Trophoblast cell (in vitro differentiated cells and primary cell): ENCODE data around the gene PER1.
A peak's percentile ranks its signal among the peaks of the same experiment; 100 is the strongest.

Experiments
- DNase-seq, 2 donors: peaks; one replicate each; pipeline ENCODE4 v3.0.0-alpha.2; 2016
- H2AFZ ChIP-seq: 2 replicates; pipeline ENCODE4 v1.6.1; 2013; ENCODE audit warnings: low read length, moderate library complexity, mild to moderate bottlenecking; ENCODE audit not compliant: insufficient read depth, poor library complexity
- H2AK5ac ChIP-seq: 2 replicates; pipeline ENCODE4 v1.6.1; 2013; ENCODE audit warnings: mild to moderate bottlenecking, low read length
- H2BK120ac ChIP-seq: 2 replicates; pipeline ENCODE4 v1.6.1; 2013; ENCODE audit warnings: low read length, mild to moderate bottlenecking, moderate library complexity; ENCODE audit not compliant: insufficient read depth, poor library complexity
- H2BK12ac ChIP-seq: 2 replicates; pipeline ENCODE4 v1.6.1; 2013; ENCODE audit warnings: mild to moderate bottlenecking, low read length, moderate library complexity
- H2BK5ac ChIP-seq: 2 replicates; pipeline ENCODE4 v1.6.1; 2013; ENCODE audit warnings: low read length, low read depth, moderate library complexity, mild to moderate bottlenecking; ENCODE audit not compliant: poor library complexity
- H3K14ac ChIP-seq: 2 replicates; pipeline ENCODE4 v1.6.1; 2013; ENCODE audit warnings: mild to moderate bottlenecking, low read length
- H3K18ac ChIP-seq: 2 replicates; pipeline ENCODE4 v1.6.1; 2013; ENCODE audit warnings: mild to moderate bottlenecking, low read length
- H3K23ac ChIP-seq: 2 replicates; pipeline ENCODE4 v1.6.1; 2013; ENCODE audit warnings: low read length
- H3K27ac ChIP-seq: 2 replicates; pipeline ENCODE4 v1.5.1; 2013; ENCODE audit warnings: low read depth, mild to moderate bottlenecking, inconsistent platforms, low read length, moderate library complexity
- H3K27me3 ChIP-seq: 2 replicates; pipeline ENCODE4 v1.6.1; 2013; ENCODE audit warnings: inconsistent platforms, mild to moderate bottlenecking, low read length, moderate library complexity; ENCODE audit not compliant: insufficient read depth
- H3K36me3 ChIP-seq, 2 experiments: 1 replicate in 1 of 2; 2 replicates in 1 of 2; pipeline ENCODE4 v1.6.1; 2013; ENCODE audit warnings: low read length in 2 of 2, mild to moderate bottlenecking in 2 of 2, moderate library complexity in 1 of 2; ENCODE audit not compliant: insufficient read depth in 2 of 2, control insufficient read depth in 1 of 2
- H3K4ac ChIP-seq: 2 replicates; pipeline ENCODE4 v1.6.1; 2013; ENCODE audit warnings: low read depth, mild to moderate bottlenecking, low read length, moderate library complexity
- H3K4me1 ChIP-seq, 2 experiments: 1 replicate in 1 of 2; 2 replicates in 1 of 2; pipeline ENCODE4 v1.6.1; 2013; ENCODE audit warnings: low read length in 2 of 2, mild to moderate bottlenecking in 2 of 2, moderate library complexity in 1 of 2; ENCODE audit not compliant: insufficient read depth in 2 of 2, control insufficient read depth in 1 of 2
- H3K4me2 ChIP-seq: 2 replicates; pipeline ENCODE4 v1.6.1; 2013; ENCODE audit warnings: inconsistent platforms, mild to moderate bottlenecking, low read length, moderate library complexity
- H3K4me3 ChIP-seq: 2 replicates; pipeline ENCODE4 v1.5.1; 2013; ENCODE audit warnings: mild to moderate bottlenecking, low read depth, low read length, inconsistent platforms
- H3K79me1 ChIP-seq: one replicate; pipeline ENCODE4 v1.6.1; 2013; ENCODE audit warnings: low read length
- H3K79me2 ChIP-seq: 2 replicates; pipeline ENCODE4 v1.6.1; 2013; ENCODE audit warnings: low read length, mild to moderate bottlenecking; ENCODE audit not compliant: control insufficient read depth, insufficient read depth, poor library complexity
- H3K9ac ChIP-seq: 2 replicates; pipeline ENCODE4 v1.6.1; 2013; ENCODE audit warnings: mild to moderate bottlenecking, low read length
- H3K9me3 ChIP-seq: 2 replicates; pipeline ENCODE4 v1.6.1; 2013; ENCODE audit warnings: low read depth, mild to moderate bottlenecking, control low read depth, inconsistent platforms, low read length; ENCODE audit not compliant: insufficient read depth
- H4K12ac ChIP-seq: 2 replicates; pipeline ENCODE4 v1.6.1; 2013; ENCODE audit warnings: low read depth, mild to moderate bottlenecking, low read length, moderate library complexity
- H4K8ac ChIP-seq: 2 replicates; pipeline ENCODE4 v1.6.1; 2013; ENCODE audit warnings: low read depth, mild to moderate bottlenecking, low read length, moderate library complexity
- H4K91ac ChIP-seq: one replicate; pipeline ENCODE4 v1.6.1; 2013; ENCODE audit warnings: low read depth, mild to moderate bottlenecking, low read length, moderate library complexity
- WGBS: extraction: QIAGEN DNeasy Blood & Tissue Kit; methylation state at CpG from one replicate; pipeline ENCODE4 v1.1.7; 2013; ENCODE audit warnings: missing lambda C conversion rate; ENCODE audit not compliant: insufficient read length, insufficient coverage; ENCODE audit errors: extremely low coverage; 5-methylcytosine and 5-hydroxymethylcytosine counted together

The PER1 gene

GRCh38 chr17:8189041-8189710 lies 37.0 kb upstream of the PER1 start:
- H2AK5ac ChIP-seq = no peak overlapping the region
- WGBS = no CpG with 5 or more reads among the region's 67 CpGs

GRCh38 chr17:8188263-8188839 lies 36.1 kb upstream of the PER1 start:
- no peak overlapping the region for H2BK5ac ChIP-seq
- no peaks in the 10 kb centered on the region for H3K27me3 ChIP-seq
- H2BK12ac ChIP-seq = no peak overlapping the region
- H3K14ac ChIP-seq = no peak overlapping the region
- H3K79me1 ChIP-seq = peaks cover 9% of the 10 kb centered on the region
- DNase-seq = no peak
- H4K8ac ChIP-seq = no peak overlapping the region
- H2AFZ ChIP-seq = no peak overlapping the region
- peaks cover 20 to 24% of the 10 kb centered on the region in 2 experiments for H3K4me1 ChIP-seq
- H3K4me2 ChIP-seq = peak overlapping the region; percentile 82
- no peak overlapping the region for H4K12ac ChIP-seq
- H3K4ac ChIP-seq = no peak overlapping the region
- no peak overlapping the region for H3K9ac ChIP-seq
- H3K27ac ChIP-seq = peak overlapping the region; percentile 24
- no peak overlapping the region for H4K91ac ChIP-seq
- no peak overlapping the region for H3K23ac ChIP-seq
- no peak overlapping the region for H2BK120ac ChIP-seq
- peaks cover 3% of the 10 kb centered on the region for H3K79me2 ChIP-seq
- H3K9me3 ChIP-seq = peaks cover 2% of the 10 kb centered on the region
- WGBS = no CpG with 5 or more reads among the region's 12 CpGs
- no peak overlapping the region for H2AK5ac ChIP-seq
- H3K4me3 ChIP-seq = peak overlapping the region; percentile 21
- H3K18ac ChIP-seq = no peak overlapping the region
- H3K36me3 ChIP-seq = no peaks in the 10 kb centered on the region

More at GRCh38 chr17:8189041-8189710, 37.0 kb upstream of the PER1 start:
- H3K36me3 ChIP-seq = no peaks in the 10 kb centered on the region
- peak overlapping the region; percentile 56 for H2AFZ ChIP-seq
- peak overlapping the region; percentile 80 for H3K4me3 ChIP-seq
- H3K79me1 ChIP-seq = peaks cover 9% of the 10 kb centered on the region
- peak overlapping the region; percentile 8 for H4K8ac ChIP-seq
- no peak overlapping the region for H2BK5ac ChIP-seq
- no peak overlapping the region for H2BK12ac ChIP-seq
- H3K4ac ChIP-seq = peak overlapping the region; percentile 7
- peaks cover 3% of the 10 kb centered on the region for H3K79me2 ChIP-seq
- peak overlapping the region; percentile 79 for H3K14ac ChIP-seq
- H3K23ac ChIP-seq = no peak overlapping the region
- H4K91ac ChIP-seq = peak overlapping the region; percentile 65
- H2BK120ac ChIP-seq = no peak overlapping the region
- H3K9me3 ChIP-seq = no peaks in the 10 kb centered on the region
- peak overlapping the region; percentile 81 for H3K18ac ChIP-seq
- peak overlapping the region; percentile 60 for H3K9ac ChIP-seq
- H3K27me3 ChIP-seq = no peaks in the 10 kb centered on the region
- no peak overlapping the region for H3K27ac ChIP-seq
- H3K4me2 ChIP-seq = peak overlapping the region; percentile 82
- H3K4me1 ChIP-seq = peaks cover 20 to 24% of the 10 kb centered on the region in 2 experiments
- peak in 1 of 2 donors; percentile 34 for DNase-seq
- no peak overlapping the region for H4K12ac ChIP-seq

- Histone ChIP-seq H2AK5ac (no peak overlapping the region), H4K12ac (no peak overlapping the region), H3K27ac (peak overlapping the region; percentile 26), H3K23ac (no peak overlapping the region), H3K9me3 (peaks cover 2% of the 10 kb centered on the region), H3K14ac (no peak overlapping the region), H3K4me3 (peak overlapping the region; percentile 71), H3K4me1 (peaks cover 20 to 23% of the 10 kb centered on the region in 2 experiments), H4K8ac (no peak overlapping the region), H3K79me2 (peaks cover 3% of the 10 kb centered on the region), H3K79me1 (peaks cover 9% of the 10 kb centered on the region), H3K27me3 (no peaks in the 10 kb centered on the region), H3K4ac (no peak overlapping the region), H3K36me3 (no peaks in the 10 kb centered on the region), H3K18ac (no peak overlapping the region), H2AFZ (no peak overlapping the region), H2BK12ac (no peak overlapping the region), H2BK120ac (no peak overlapping the region), H3K9ac (no peak overlapping the region), H4K91ac (no peak overlapping the region), H2BK5ac (no peak overlapping the region), H3K4me2 (peak overlapping the region; percentile 82)
- DNase-seq = peak; percentile 98 to 100
- WGBS = no CpG with 5 or more reads among the region's 25 CpGs
Measured at GRCh38 chr17:8187517-8188262, 35.5 kb upstream of the PER1 start.

- no peak overlapping the region for H3K4ac ChIP-seq
- H2BK12ac ChIP-seq = no peak overlapping the region
- DNase-seq = peak; percentile 94 to 96
- peaks cover 15 to 18% of the 10 kb centered on the region in 2 experiments for H3K4me1 ChIP-seq
- no peak overlapping the region for H3K18ac ChIP-seq
- no peak overlapping the region for H4K91ac ChIP-seq
- peak overlapping the region; percentile 64 for H3K9ac ChIP-seq
- no peak overlapping the region for H2AK5ac ChIP-seq
- H2BK120ac ChIP-seq = no peak overlapping the region
- peak overlapping the region; percentile 81 for H3K4me3 ChIP-seq
- H3K4me2 ChIP-seq = peak overlapping the region; percentile 73
- H3K79me1 ChIP-seq = peaks cover 7% of the 10 kb centered on the region
- H3K23ac ChIP-seq = no peak overlapping the region
- no peak overlapping the region for H4K12ac ChIP-seq
- no peaks in the 10 kb centered on the region for H3K27me3 ChIP-seq
- H3K27ac ChIP-seq = peak overlapping the region; percentile 26
- no peak overlapping the region for H2AFZ ChIP-seq
- H3K9me3 ChIP-seq = peaks cover 2% of the 10 kb centered on the region
- no peak overlapping the region for H3K14ac ChIP-seq
- H3K36me3 ChIP-seq = no peaks in the 10 kb centered on the region
- H3K79me2 ChIP-seq = peaks cover 3% of the 10 kb centered on the region
- no peak overlapping the region for H2BK5ac ChIP-seq
- H4K8ac ChIP-seq = no peak overlapping the region
- no CpG with 5 or more reads among the region's 32 CpGs for WGBS
Measured at GRCh38 chr17:8186787-8187516, 34.7 kb upstream of the PER1 start.
